H1 (cell line): Measurements from ENCODE around the gene AGPAT3. TPM values are rescaled to one million over a fixed set of nuclear protein-coding genes. Genes with fewer than 3 reads are reported as not detected.

Experiments used
- CTCF ChIA-PET: fragments of 300-600 bp; sonication (Branson Sonifier 250); formaldehyde crosslinking; loops from one replicate; lab custom pipeline; 2021; ENCODE audit not compliant: partially characterized antibody; lab: Charles Lee
- POLR2A ChIA-PET: fragments of 300-600 bp; sonication (Branson Sonifier 250); formaldehyde crosslinking; loops from one replicate; lab custom pipeline; 2021; ENCODE audit warnings: inconsistent platforms; ENCODE audit not compliant: partially characterized antibody; lab: Charles Lee
- DNase-seq, 2 experiments: peaks; one replicate each; pipeline versions ENCODE4 v3.0.0 to v3.0.0-alpha.2; 2010 to 2022; ENCODE audit warnings: low spot score in 2 of 2, low read depth in 1 of 2, mixed read lengths in 1 of 2
- FAIRE-seq: peaks from 2 replicates; lab custom pipeline; 2011; peaks lifted over from hg19 to GRCh38; lab: Jason Lieb, UNC
- H2AFZ ChIP-seq: 2 replicates; pipeline ENCODE4 v1.8.1; 2012; ENCODE audit warnings: low read length, inconsistent platforms
- H2AK5ac ChIP-seq: 2 replicates; pipeline ENCODE4 v1.6.1; 2013; ENCODE audit warnings: low read depth, low read length
- H2BK120ac ChIP-seq: replicated peaks from 2 replicates; pipeline ENCODE3; 2013; ENCODE audit warnings: low read depth, low read length, inconsistent platforms
- H2BK12ac ChIP-seq: 2 replicates; pipeline ENCODE4 v1.6.1; 2013; ENCODE audit warnings: low read depth, low read length
- H2BK15ac ChIP-seq: 2 replicates; pipeline ENCODE4 v1.6.1; 2013; ENCODE audit warnings: low read length
- H2BK20ac ChIP-seq: 2 replicates; pipeline ENCODE4 v1.6.1; 2013; ENCODE audit warnings: low read length
- H2BK5ac ChIP-seq: 2 replicates; pipeline ENCODE4 v1.6.1; 2013; ENCODE audit warnings: low read depth, low read length
- H3K14ac ChIP-seq: 2 replicates; pipeline ENCODE4 v1.6.1; 2013; ENCODE audit warnings: inconsistent platforms; ENCODE audit not compliant: insufficient read length
- H3K18ac ChIP-seq: 2 replicates; pipeline ENCODE4 v1.6.1; 2013; ENCODE audit warnings: low read length; ENCODE audit errors: extremely low read depth
- H3K23ac ChIP-seq: 2 replicates; pipeline ENCODE4 v1.6.1; 2013; ENCODE audit warnings: inconsistent platforms; ENCODE audit not compliant: insufficient read length
- H3K23me2 ChIP-seq: 2 replicates; pipeline ENCODE4 v1.6.1; 2013; ENCODE audit warnings: low read depth, low read length
- H3K27ac ChIP-seq: 2 replicates; pipeline ENCODE4 v1.6.1; 2011; ENCODE audit warnings: low read depth, low read length, inconsistent platforms
- H3K27me3 ChIP-seq, 4 experiments: replicated peaks in 1 of 4; 1 replicate in 1 of 4; 2 replicates in 3 of 4; pipeline versions ENCODE4 v1.6.1 to v1.8.1; 2011 to 2013; ENCODE audit warnings: low read length in 3 of 4, mild to moderate bottlenecking in 3 of 4, inconsistent platforms in 2 of 4, mixed read lengths in 2 of 4, moderate library complexity in 1 of 4; ENCODE audit not compliant: control insufficient read depth in 3 of 4, insufficient read depth in 3 of 4; ENCODE audit errors: extremely low read depth in 1 of 4
- H3K36me3 ChIP-seq, 4 experiments: 2 replicates each; pipeline versions ENCODE4 v1.6.1 to v1.8.1; 2011 to 2013; ENCODE audit warnings: mild to moderate bottlenecking in 4 of 4, low read length in 3 of 4, moderate library complexity in 2 of 4, control low read depth in 1 of 4, inconsistent platforms in 1 of 4; ENCODE audit not compliant: insufficient read depth in 4 of 4, control insufficient read depth in 2 of 4
- H3K4ac ChIP-seq: replicated peaks from 2 replicates; pipeline ENCODE3; 2013; ENCODE audit warnings: low read length, low read depth, mixed read lengths, inconsistent platforms; ENCODE audit not compliant: insufficient read length
- H3K4me1 ChIP-seq, 4 experiments: replicated peaks in 1 of 4; 1 replicate in 1 of 4; 2 replicates in 3 of 4; pipeline versions ENCODE4 v1.6.1 to v1.8.1; 2011 to 2013; ENCODE audit warnings: low read length in 3 of 4, inconsistent platforms in 2 of 4, mixed read lengths in 1 of 4; ENCODE audit not compliant: insufficient read depth in 4 of 4, control insufficient read depth in 3 of 4
- H3K4me2 ChIP-seq, 2 experiments: 2 replicates each; pipeline versions ENCODE4 v1.6.1 to v1.8.1; 2011 to 2013; ENCODE audit warnings: low read depth in 2 of 2, low read length in 2 of 2, control low read depth in 1 of 2, inconsistent platforms in 1 of 2, mild to moderate bottlenecking in 1 of 2; ENCODE audit not compliant: insufficient read depth in 1 of 2
- H3K4me3 ChIP-seq, 4 experiments: fragments of 200-600, 300-600 bp in 1 of 4; sonication (generic), shearing (Covaris generic), sonication (Bioruptor Twin) in 1 of 4; 2 replicates each; pipeline versions ENCODE4 v1.5.1 to v1.8.1; 2011 to 2016; ENCODE audit warnings: low read length in 4 of 4, low read depth in 3 of 4, control low read depth in 2 of 4, inconsistent platforms in 2 of 4, mild to moderate bottlenecking in 2 of 4, mixed read lengths in 1 of 4, moderate library complexity in 1 of 4; ENCODE audit not compliant: insufficient read depth in 2 of 4; ENCODE audit errors: extremely low read depth in 1 of 4
- H3K56ac ChIP-seq: replicated peaks from 2 replicates; pipeline ENCODE3; 2013; ENCODE audit warnings: low read depth, mild to moderate bottlenecking, mixed read lengths, low read length, inconsistent platforms; ENCODE audit not compliant: insufficient read length
- H3K79me1 ChIP-seq: 2 replicates; pipeline ENCODE4 v1.6.1; 2013; ENCODE audit warnings: low read depth, low read length, control low read depth
- H3K79me2 ChIP-seq, 2 experiments: 2 replicates each; pipeline versions ENCODE4 v1.6.1 to v1.8.1; 2012 to 2013; ENCODE audit warnings: low read length in 2 of 2, mild to moderate bottlenecking in 2 of 2, inconsistent platforms in 1 of 2; ENCODE audit not compliant: insufficient read depth in 2 of 2, control insufficient read depth in 1 of 2
- H3K9ac ChIP-seq, 4 experiments: replicated peaks in 1 of 4; 1 replicate in 1 of 4; 2 replicates in 3 of 4; pipeline versions ENCODE4 v1.6.1 to v1.8.1; 2011 to 2013; ENCODE audit warnings: low read depth in 3 of 4, low read length in 3 of 4, control low read depth in 2 of 4, mild to moderate bottlenecking in 2 of 4, moderate library complexity in 2 of 4, inconsistent platforms in 1 of 4; ENCODE audit errors: extremely low read depth in 1 of 4
- H3K9me3 ChIP-seq, 2 experiments: 2 replicates each; pipeline versions ENCODE4 v1.6.1 to v1.8.1; 2012 to 2013; ENCODE audit warnings: mild to moderate bottlenecking in 2 of 2, moderate library complexity in 2 of 2, control low read depth in 1 of 2, inconsistent platforms in 1 of 2, low read depth in 1 of 2, low read length in 1 of 2, mixed read lengths in 1 of 2; ENCODE audit not compliant: insufficient read depth in 2 of 2
- H4K20me1 ChIP-seq, 2 experiments: replicated peaks in 1 of 2; 2 replicates each; pipeline versions ENCODE3 to v1.8.1; 2011 to 2013; ENCODE audit warnings: inconsistent platforms in 2 of 2, low read length in 2 of 2, mild to moderate bottlenecking in 1 of 2; ENCODE audit not compliant: insufficient read depth in 2 of 2, control insufficient read depth in 1 of 2
- H4K5ac ChIP-seq: 2 replicates; pipeline ENCODE4 v1.6.1; 2013; ENCODE audit warnings: low read length, low read depth, mixed read lengths, inconsistent platforms; ENCODE audit not compliant: insufficient read length
- H4K8ac ChIP-seq: 2 replicates; pipeline ENCODE4 v1.8.0; 2013; ENCODE audit warnings: mild to moderate bottlenecking, moderate library complexity, low read length, inconsistent platforms; ENCODE audit not compliant: insufficient read depth; ENCODE audit errors: extremely low read depth
- H4K91ac ChIP-seq: replicated peaks from 2 replicates; pipeline ENCODE3; 2013; ENCODE audit warnings: low read length, mixed read lengths, inconsistent platforms; ENCODE audit not compliant: insufficient read length
- ASH2L ChIP-seq: fragments of 200-600, 300-600 bp; sonication (generic); IDR thresholded peaks from one replicate; pipeline ENCODE4 v1.7.1; 2017; ENCODE audit warnings: low read length
- BCL11A ChIP-seq, 2 experiments: IDR thresholded peaks; one replicate each; pipeline ENCODE4 v1.6.1; 2011; ENCODE audit warnings: low read depth in 2 of 2, low read length in 2 of 2, mild to moderate bottlenecking in 2 of 2
- CTBP2 ChIP-seq: IDR thresholded peaks from 2 replicates; pipeline ENCODE4 v1.7.0; 2011; ENCODE audit warnings: borderline replicate concordance, mild to moderate bottlenecking, moderate library complexity, mixed read lengths, low read length; ENCODE audit not compliant: insufficient read depth, insufficient read length
- GABPA ChIP-seq: IDR thresholded peaks from 2 replicates; pipeline ENCODE4 v1.6.1; 2011; ENCODE audit warnings: mild to moderate bottlenecking, low read length, moderate library complexity, borderline replicate concordance; ENCODE audit not compliant: insufficient read depth
- GTF2F1 ChIP-seq: IDR thresholded peaks from 2 replicates; pipeline ENCODE4 v1.6.1; 2012; ENCODE audit warnings: low read depth, low read length, improper control_type of control experiment, borderline replicate concordance
- JUN ChIP-seq: IDR thresholded peaks from 2 replicates; pipeline ENCODE4 v1.6.1; 2011; ENCODE audit warnings: low read depth, mild to moderate bottlenecking, improper control_type of control experiment, low read length
- PHF8 ChIP-seq: fragments of 200-600 bp; sonication (generic); conservative IDR thresholded peaks from 2 replicates; pipeline ENCODE4 v1.7.1; 2012; ENCODE audit warnings: low read depth, mild to moderate bottlenecking, inconsistent platforms, low read length, moderate library complexity
- POLR2AphosphoS5 ChIP-seq: IDR thresholded peaks from 2 replicates; pipeline ENCODE4 v1.6.1; 2011; ENCODE audit warnings: low read depth, low read length
- SP2 ChIP-seq: IDR thresholded peaks from 2 replicates; pipeline ENCODE4 v1.6.1; 2012; ENCODE audit warnings: mild to moderate bottlenecking, low read length, inconsistent platforms
- WGBS, 2 experiments: shearing (Covaris generic) in 1 of 2; methylation state at CpG; one replicate each; pipeline versions ENCODE4 v1.1.6 to v1.1.7; 2013 to 2015; ENCODE audit warnings: low lambda C conversion rate in 2 of 2, mixed read lengths in 2 of 2, inconsistent platforms in 1 of 2, low coverage in 1 of 2, missing lambda C conversion rate in 1 of 2; ENCODE audit not compliant: insufficient replicate concordance in 2 of 2, insufficient coverage in 1 of 2, insufficient read length in 1 of 2; ENCODE audit errors: extremely low coverage in 1 of 2, missing lambda C conversion rate in 1 of 2; 5-methylcytosine and 5-hydroxymethylcytosine counted together
- polyA plus RNA-seq, 7 experiments: library from polyadenylated mRNA; depleted of rRNA in 3 of 7; stranded (reverse) in 5 of 7; unstranded in 2 of 7; fragments of >200 nt in 5 of 7; fragments of 200-250 nt in 2 of 7; gene quantifications; 1 replicate in 5 of 7; 2 replicates in 1 of 7; 4 replicates in 1 of 7; pipeline versions ENCODE4 v1.2.1 to v1.2.3, GENCODE V29; 2011 to 2013; ENCODE audit warnings: missing spikeins in 2 of 7, mixed read lengths in 2 of 7
- total RNA-seq: library from RNA; stranded (reverse); fragmentation: NEBNext Ultra II Directional; extraction: Animal tissue kit (Norgen Biotek cat#: 25700); gene quantifications from 2 replicates; pipeline ENCODE4 v1.2.1, GENCODE V29; 2021

AGPAT3 gene
- total and polyA plus RNA-seq, 2 of the 8 experiments (the other 6 are each of a cell fraction or from before 2014, with no cell fraction given), result 5.8 to 7.3 TPM

- H3K27ac ChIP-seq, result no peak overlapping the region
- H4K91ac ChIP-seq, result no peak overlapping the region
- no peaks in the 10 kb centered on the region for H3K36me3 ChIP-seq
- H3K4me1 ChIP-seq, result peaks cover 0 to 2% (median 0%) of the 10 kb centered on the region in 4 experiments; a peak in 1 of 7 replicates
- H3K56ac ChIP-seq, result no peak overlapping the region
- FAIRE-seq, result no peak
- no peak overlapping the region for H3K4ac ChIP-seq
- no peak overlapping the region for H2BK20ac ChIP-seq
- no peak overlapping the region for H2AFZ ChIP-seq
- no peaks in the 10 kb centered on the region; the same call in 1 of the 2 replicates for H3K23me2 ChIP-seq
- no peaks in the 10 kb centered on the region for H4K20me1 ChIP-seq
- no peaks in the 10 kb centered on the region for H3K79me2 ChIP-seq
- peak overlapping the region in 1 of 2 experiments; percentile 56; a peak in 3 of 4 replicates for H3K4me2 ChIP-seq
- H2BK12ac ChIP-seq, result 0 out of 2 replicates have a peak overlapping the region, but pooled peaks have one; percentile 39
- H4K5ac ChIP-seq, result no peak overlapping the region
- H3K9ac ChIP-seq, result no peak overlapping the region
- H4K8ac ChIP-seq, result peak overlapping the region; percentile 40; the same call in 1 of the 2 replicates
- no peaks in the 10 kb centered on the region; a peak in 1 of 7 replicates for H3K27me3 ChIP-seq
- CTCF ChIA-PET, result interaction anchor here (0.6 to 10.4 kb wide), 45 partner anchors 7 to 326 kb away, joined by 3 to 188 read pairs (median 5); no protein-coding TSS in a partner anchor
- no peaks in the 10 kb centered on the region for H3K9me3 ChIP-seq
- 77% methylated on average over 30 of the region's 30 CpGs; no CpG with 5 or more reads in 1 of the 2 experiments for WGBS, 2 experiments
- no peak overlapping the region for H2BK120ac ChIP-seq
- POLR2A ChIA-PET, result no interaction called here
- no peak overlapping the region for H3K14ac ChIP-seq
- DNase-seq, result peak in 1 of 2 experiments; percentile 47
- no peak overlapping the region for H2AK5ac ChIP-seq
- H2BK5ac ChIP-seq, result no peak overlapping the region
- H2BK15ac ChIP-seq, result no peak overlapping the region
- no peak overlapping the region for H3K23ac ChIP-seq
- no peak overlapping the region for H3K4me3 ChIP-seq
- H3K79me1 ChIP-seq, result no peaks in the 10 kb centered on the region
- H3K18ac ChIP-seq, result no peak overlapping the region
- TF ChIP-seq PHF8, result no peak
- TF ChIP-seq JUN, result no peak
- no peak for TF ChIP-seq SP2
- TF ChIP-seq CTBP2, result no peak
- TF ChIP-seq BCL11A (IDR thresholded peaks at IDR 0.05; ENCODE audit: low read depth in 2 of 2, low read length in 2 of 2), result no peak
- TF ChIP-seq GABPA, result no peak
- TF ChIP-seq GTF2F1, result no peak
- no peak for TF ChIP-seq ASH2L
- TF ChIP-seq POLR2AphosphoS5, result no peak
Observed at GRCh38 chr21:43939443-43940328, 74.7 kb downstream of the AGPAT3 start.
